ENCODE measurements around the gene CD1D.

The CD1D gene

GRCh38 chr1:158185770-158186169 lies 5.1 kb downstream of the CD1D start:
- DNase-seq (ENCODE audit: low read depth): no peak
- no peak overlapping the region for H3K4me3 ChIP-seq (ENCODE audit: control insufficient read depth, low read depth, low read length)
- TF ChIP-seq CTCF (conservative IDR thresholded peaks at IDR 0.05; ENCODE audit: control insufficient read depth, insufficient read depth, low read depth, low read length): no peak

- DNase-seq (ENCODE audit: low read depth): no peak
- TF ChIP-seq CTCF (conservative IDR thresholded peaks at IDR 0.05; ENCODE audit: control insufficient read depth, insufficient read depth, low read depth, low read length): no peak
- H3K4me3 ChIP-seq (ENCODE audit: control insufficient read depth, low read depth, low read length): no peak overlapping the region
Observed at GRCh38 chr1:158186180-158186579, 5.5 kb downstream of the CD1D start.

- H3K4me3 ChIP-seq (ENCODE audit: control insufficient read depth, low read depth, low read length): no peak overlapping the region
- DNase-seq (ENCODE audit: low read depth): no peak
- TF ChIP-seq CTCF (conservative IDR thresholded peaks at IDR 0.05; ENCODE audit: control insufficient read depth, insufficient read depth, low read depth, low read length): no peak
Observed at GRCh38 chr1:158188611-158189010, 7.9 kb downstream of the CD1D start.

GRCh38 chr1:158189624-158190023 lies 8.9 kb downstream of the CD1D start:
- no peak overlapping the region for H3K4me3 ChIP-seq (ENCODE audit: control insufficient read depth, low read depth, low read length)
- no peak for DNase-seq (ENCODE audit: low read depth)
- TF ChIP-seq CTCF (conservative IDR thresholded peaks at IDR 0.05; ENCODE audit: control insufficient read depth, insufficient read depth, low read depth, low read length): no peak

- no peak for DNase-seq (ENCODE audit: low read depth)
- TF ChIP-seq CTCF (conservative IDR thresholded peaks at IDR 0.05; ENCODE audit: control insufficient read depth, insufficient read depth, low read depth, low read length): no peak
- no peak overlapping the region for H3K4me3 ChIP-seq (ENCODE audit: control insufficient read depth, low read depth, low read length)
Observed at GRCh38 chr1:158191299-158191698, 10.6 kb downstream of the CD1D start.

GRCh38 chr1:158196461-158196860 lies 15.8 kb downstream of the CD1D start:
- no peak for DNase-seq (ENCODE audit: low read depth)
- no peak for TF ChIP-seq CTCF (conservative IDR thresholded peaks at IDR 0.05; ENCODE audit: control insufficient read depth, insufficient read depth, low read depth, low read length)
- no peak overlapping the region for H3K4me3 ChIP-seq (ENCODE audit: control insufficient read depth, low read depth, low read length)

- H3K4me3 ChIP-seq (ENCODE audit: control insufficient read depth, low read depth, low read length): no peak overlapping the region
- DNase-seq (ENCODE audit: low read depth): peak; percentile 21
- TF ChIP-seq CTCF (conservative IDR thresholded peaks at IDR 0.05; ENCODE audit: control insufficient read depth, insufficient read depth, low read depth, low read length): no peak
Observed at GRCh38 chr1:158199849-158200248, 19.2 kb downstream of the CD1D start.
